Natural killer cell (primary cell): ENCODE results near the gene CMA1. TPM values are rescaled to one million over a fixed set of nuclear protein-coding genes. Genes with fewer than 3 reads are reported as not detected.
A peak's percentile ranks its signal among the peaks of the same experiment; 100 is the strongest.

Experiments
- ATAC-seq, 3 donors: fragments of 150-1000 bp in 2 of 3; fragments of 200-7000 bp in 1 of 3; cut with Tn5 transposase; 1 replicate in 1 of 3; 2 replicates in 2 of 3; pipeline ENCODE4 v1.10.0; 2021; ENCODE audit warnings: mild to moderate bottlenecking in 2 of 3, moderate library complexity in 2 of 3
- DNase-seq, 2 donors: peaks; one replicate each; pipeline versions ENCODE4 v3.0.0 to v3.0.0-alpha.2; 2013 to 2021; ENCODE audit warnings: mixed read lengths in 1 of 2
- H3K27ac ChIP-seq: one replicate; pipeline ENCODE4 v1.5.1; 2013; ENCODE audit warnings: mild to moderate bottlenecking, low read length
- H3K27me3 ChIP-seq: one replicate; pipeline ENCODE4 v1.6.1; 2013; ENCODE audit warnings: low read length; ENCODE audit not compliant: control insufficient read depth, insufficient read depth
- H3K36me3 ChIP-seq: one replicate; pipeline ENCODE4 v1.6.1; 2013; ENCODE audit warnings: low read length; ENCODE audit not compliant: control insufficient read depth, insufficient read depth
- H3K4me1 ChIP-seq: one replicate; pipeline ENCODE4 v1.6.1; 2013; ENCODE audit warnings: low read length; ENCODE audit not compliant: control insufficient read depth, insufficient read depth
- H3K4me3 ChIP-seq: one replicate; pipeline ENCODE4 v1.5.1; 2013; ENCODE audit warnings: low read length
- H3K9me3 ChIP-seq: one replicate; pipeline ENCODE4 v1.6.1; 2013; ENCODE audit warnings: low read length; ENCODE audit not compliant: control insufficient read depth, insufficient read depth
- H3K27ac Mint-ChIP-seq, 2 donors: one replicate each; pipeline ENCODE4 v1.8.0; 2022; ENCODE audit warnings: mild to moderate bottlenecking in 2 of 2, mixed read lengths in 2 of 2, moderate library complexity in 1 of 2
- H3K27me3 Mint-ChIP-seq, 2 donors: one replicate each; pipeline ENCODE4 v1.8.0; 2022; ENCODE audit warnings: low read depth in 2 of 2, mixed read lengths in 2 of 2
- H3K36me3 Mint-ChIP-seq: one replicate; pipeline ENCODE4 v1.8.0; 2022; ENCODE audit warnings: mixed read lengths
- H3K4me1 Mint-ChIP-seq, 2 donors: one replicate each; pipeline ENCODE4 v1.8.0; 2022; ENCODE audit warnings: mixed read lengths in 2 of 2
- H3K4me3 Mint-ChIP-seq: one replicate; pipeline ENCODE4 v1.8.0; 2022; ENCODE audit warnings: mild to moderate bottlenecking, moderate library complexity, mixed read lengths
- H3K9me3 Mint-ChIP-seq, 2 donors: one replicate each; pipeline ENCODE4 v1.8.0; 2022; ENCODE audit warnings: mixed read lengths in 2 of 2
- CTCF ChIP-seq: fragments of 200-600 bp; IDR thresholded peaks from one replicate; pipeline ENCODE4 v1.8.0; 2022; ENCODE audit warnings: antibody characterized with exemption
- WGBS: methylation state at CpG from one replicate; pipeline ENCODE4 v1.1.7; 2013; ENCODE audit warnings: missing lambda C conversion rate; ENCODE audit not compliant: insufficient coverage; 5-methylcytosine and 5-hydroxymethylcytosine counted together
- intact Hi-C: fragments of 100-400 bp; cut with micrococcal nuclease; formaldehyde crosslinking; loops from one replicate; pipeline ENCODE4 v1.14.2; 2022
- total RNA-seq, 4 donors: library from RNA; stranded (reverse); fragments of 120-200 nt in 1 of 4; gene quantifications; one replicate each; pipeline versions ENCODE4 v1.2.3 to v1.2.4, GENCODE V29; 2013 to 2022

The CMA1 gene
- total RNA-seq, 3 donors from 2014 or later (not counting 1 experiment from before 2014, with no cell fraction given) = 0.63 TPM; not detected in 2

DNA sequence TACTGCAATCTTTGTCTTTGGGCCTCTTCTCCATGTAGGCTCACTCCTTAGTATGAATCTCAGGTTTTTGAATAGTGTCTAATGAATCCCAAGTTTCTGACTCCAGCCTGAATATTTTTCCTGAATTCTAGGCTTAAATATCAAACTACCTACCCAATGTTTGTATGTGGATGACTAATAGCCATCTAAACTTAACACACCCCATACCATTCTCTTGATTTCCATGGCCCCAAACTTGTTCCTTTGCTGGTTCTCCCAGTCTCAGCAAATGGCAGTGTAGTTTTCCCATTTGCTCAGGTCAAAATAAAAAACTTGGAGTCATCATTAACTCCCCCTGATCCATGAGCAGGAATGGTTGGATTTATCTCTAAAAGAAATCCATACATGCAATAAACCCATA lies 46.7 kb downstream of the CMA1 start:
- H3K27ac Mint-ChIP-seq = no peak overlapping the region

DNA sequence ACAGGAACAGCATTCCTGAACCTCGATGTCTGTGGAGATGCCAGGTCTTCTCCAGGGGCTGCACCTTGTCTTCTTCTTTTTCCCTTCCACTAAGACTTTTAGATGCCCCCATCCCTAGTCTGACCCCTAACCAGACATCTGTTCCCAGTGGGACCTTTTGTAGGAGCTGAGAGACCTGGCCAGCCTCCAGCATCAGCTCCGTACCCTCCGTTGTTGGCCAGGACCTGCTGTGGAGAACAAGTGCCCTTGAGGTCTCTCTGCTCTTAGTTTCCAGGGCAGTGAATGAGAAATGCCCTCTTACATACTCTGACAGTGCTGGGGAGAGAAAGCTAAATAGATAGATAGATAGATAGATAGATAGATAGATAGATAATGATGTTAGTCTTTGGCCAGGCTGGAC lies 48.7 kb downstream of the CMA1 start:
- H3K4me1 ChIP-seq = no peaks in the 10 kb centered on the region
- ATAC-seq (no peak), DNase-seq (no peak)
- H3K4me1 Mint-ChIP-seq = peaks cover 2 to 7% of the 10 kb centered on the region in 2 donors
- no peaks in the 10 kb centered on the region for H3K9me3 Mint-ChIP-seq
- H3K9me3 ChIP-seq = peaks cover 5% of the 10 kb centered on the region
- no peaks in the 10 kb centered on the region for H3K27me3 Mint-ChIP-seq
- no peak for TF ChIP-seq CTCF
- no peak overlapping the region for H3K27ac ChIP-seq
- H3K27me3 ChIP-seq = no peaks in the 10 kb centered on the region
- no peak overlapping the region for H3K4me3 ChIP-seq
- no peaks in the 10 kb centered on the region for H3K36me3 Mint-ChIP-seq
- no peak overlapping the region for H3K27ac Mint-ChIP-seq
- 94% methylated on average over 3 of the region's 3 CpGs for WGBS
- intact Hi-C loops = no loop called here
- no peaks in the 10 kb centered on the region for H3K36me3 ChIP-seq
- H3K4me3 Mint-ChIP-seq = no peak overlapping the region

More for the DNA sequence above, 46.7 kb downstream of the CMA1 start:
- H3K36me3 ChIP-seq = no peaks in the 10 kb centered on the region
- Mint-ChIP-seq H3K27me3 (no peaks in the 10 kb centered on the region), H3K9me3 (no peaks in the 10 kb centered on the region), H3K36me3 (no peaks in the 10 kb centered on the region), H3K4me1 (peaks cover 6 to 11% of the 10 kb centered on the region in 2 donors), H3K4me3 (no peak overlapping the region)
- H3K9me3 ChIP-seq = peaks cover 5% of the 10 kb centered on the region
- H3K27ac ChIP-seq = no peak overlapping the region
- peaks cover 4% of the 10 kb centered on the region for H3K4me1 ChIP-seq
- H3K27me3 ChIP-seq = no peaks in the 10 kb centered on the region
- no peak for TF ChIP-seq CTCF
- intact Hi-C loops = no loop called here
- no peak for ATAC-seq
- no peak overlapping the region for H3K4me3 ChIP-seq
- DNase-seq = no peak

DNA sequence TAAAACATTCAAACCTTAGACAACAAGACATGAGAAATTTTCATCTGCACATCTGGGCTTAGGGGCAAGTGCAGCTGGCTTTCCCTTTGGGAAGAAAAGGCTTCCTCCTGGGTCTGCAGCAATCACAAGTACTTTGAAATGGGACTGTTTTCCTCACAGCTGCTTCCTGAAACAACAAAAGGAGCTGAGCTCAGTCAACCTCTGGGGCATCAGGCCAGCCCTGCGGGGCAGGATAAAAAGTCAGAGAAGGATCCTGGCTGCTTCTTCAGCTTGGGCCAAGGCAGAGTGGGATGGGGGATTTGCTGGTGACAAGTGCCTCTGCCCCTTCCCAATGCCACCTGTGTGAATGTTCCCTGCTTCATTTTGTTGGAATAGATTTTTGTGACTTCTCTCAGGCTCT lies 49.3 kb downstream of the CMA1 start:
- Mint-ChIP-seq H3K27me3 (no peaks in the 10 kb centered on the region), H3K9me3 (no peaks in the 10 kb centered on the region), H3K4me3 (no peak overlapping the region), H3K27ac (no peak overlapping the region), H3K4me1 (peaks cover 0 to 7% of the 10 kb centered on the region in 2 donors), H3K36me3 (no peaks in the 10 kb centered on the region)
- Histone ChIP-seq H3K9me3 (peaks cover 5% of the 10 kb centered on the region), H3K4me1 (no peaks in the 10 kb centered on the region), H3K36me3 (no peaks in the 10 kb centered on the region), H3K27ac (no peak overlapping the region), H3K4me3 (no peak overlapping the region), H3K27me3 (no peaks in the 10 kb centered on the region)
- ATAC-seq = no peak
- WGBS = 93% methylated on average over 1 of the region's 1 CpG
- no peak for DNase-seq
- no peak for TF ChIP-seq CTCF
- intact Hi-C loops = no loop called here

DNA sequence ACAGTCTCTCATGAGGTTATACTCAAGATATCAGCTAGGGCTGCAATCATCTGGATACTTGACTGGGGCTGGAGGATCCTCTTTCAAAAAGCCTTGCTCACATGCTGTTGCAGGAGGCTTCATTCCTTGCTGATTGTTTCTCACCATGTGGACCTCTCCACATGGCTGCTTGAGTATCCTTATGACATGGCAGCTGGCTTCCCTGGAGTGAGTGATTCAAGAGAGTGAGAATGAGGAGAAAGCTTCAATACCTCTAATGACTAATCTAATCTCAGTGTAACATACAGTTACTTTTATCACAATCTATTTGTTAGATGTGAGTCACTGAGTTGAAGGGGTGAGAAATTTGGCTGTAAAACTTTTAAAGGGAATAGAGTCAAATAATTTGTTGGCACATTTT lies 51.1 kb downstream of the CMA1 start:
- no peaks in the 10 kb centered on the region for H3K9me3 Mint-ChIP-seq
- peak in 2 of 3 donors; percentile 44 to 46 for ATAC-seq
- no peaks in the 10 kb centered on the region for H3K36me3 Mint-ChIP-seq

More for the DNA sequence above, 51.1 kb downstream of the CMA1 start:
- H3K9me3 ChIP-seq = peaks cover 5% of the 10 kb centered on the region
- H3K36me3 ChIP-seq = no peaks in the 10 kb centered on the region
- no peak overlapping the region for H3K4me3 ChIP-seq
- intact Hi-C loops = no loop called here
- H3K4me1 ChIP-seq = no peaks in the 10 kb centered on the region
- H3K27me3 ChIP-seq = no peaks in the 10 kb centered on the region
- DNase-seq = no peak
- Mint-ChIP-seq H3K27me3 (no peaks in the 10 kb centered on the region), H3K4me1 (peaks cover 0 to 7% of the 10 kb centered on the region in 2 donors), H3K27ac (no peak overlapping the region), H3K4me3 (no peak overlapping the region)
- H3K27ac ChIP-seq = no peak overlapping the region
- no peak for TF ChIP-seq CTCF
